H9 (cell line): ENCODE measurements around the gene RNF148. TPM values are rescaled to one million over a fixed set of nuclear protein-coding genes. Genes with fewer than 3 reads are reported as not detected.

Source experiments
- DNase-seq: peaks from one replicate; pipeline ENCODE4 v3.0.0-alpha.2; 2017
- H2AFZ ChIP-seq: one replicate; pipeline ENCODE4 v1.6.1; 2013; ENCODE audit warnings: mild to moderate bottlenecking, low read length, control low read depth, moderate library complexity
- H2AK5ac ChIP-seq: 2 replicates; pipeline ENCODE4 v1.6.1; 2013; ENCODE audit warnings: low read length, control low read depth, mixed read lengths; ENCODE audit not compliant: insufficient read length
- H2BK120ac ChIP-seq: one replicate; pipeline ENCODE4 v1.6.1; 2013; ENCODE audit warnings: low read depth, mild to moderate bottlenecking, low read length, control low read depth, inconsistent platforms; ENCODE audit not compliant: poor library complexity, severe bottlenecking
- H2BK12ac ChIP-seq: 2 replicates; pipeline ENCODE4 v1.6.1; 2013; ENCODE audit warnings: low read length, control low read depth, mixed read lengths, low read depth; ENCODE audit not compliant: insufficient read length
- H2BK15ac ChIP-seq: 2 replicates; pipeline ENCODE4 v1.6.1; 2013; ENCODE audit warnings: low read depth, low read length, control low read depth
- H2BK20ac ChIP-seq: one replicate; pipeline ENCODE4 v1.6.1; 2013; ENCODE audit warnings: low read depth, mild to moderate bottlenecking, low read length, control low read depth, inconsistent platforms; ENCODE audit not compliant: poor library complexity, severe bottlenecking
- H2BK5ac ChIP-seq: 2 replicates; pipeline ENCODE4 v1.6.1; 2013; ENCODE audit warnings: low read length, control low read depth, mixed read lengths; ENCODE audit not compliant: insufficient read length
- H3K14ac ChIP-seq: 2 replicates; pipeline ENCODE4 v1.6.1; 2013; ENCODE audit warnings: low read length, control low read depth; ENCODE audit not compliant: insufficient read depth
- H3K18ac ChIP-seq: 2 replicates; pipeline ENCODE4 v1.6.1; 2013; ENCODE audit warnings: low read depth, mild to moderate bottlenecking, mixed read lengths, low read length, control low read depth; ENCODE audit not compliant: insufficient read length
- H3K23ac ChIP-seq: 2 replicates; pipeline ENCODE4 v1.6.1; 2013; ENCODE audit warnings: low read length, control low read depth, mixed read lengths, low read depth; ENCODE audit not compliant: insufficient read length
- H3K23me2 ChIP-seq: 2 replicates; pipeline ENCODE4 v1.6.1; 2013; ENCODE audit warnings: low read depth, mild to moderate bottlenecking, mixed read lengths, low read length, control low read depth; ENCODE audit not compliant: insufficient read length, poor library complexity, severe bottlenecking
- H3K27ac ChIP-seq: 2 replicates; pipeline ENCODE4 v1.5.1; 2013; ENCODE audit warnings: low read length, control low read depth, mixed read lengths, low read depth; ENCODE audit not compliant: insufficient read length
- H3K27me3 ChIP-seq: 2 replicates; pipeline ENCODE4 v1.6.1; 2013; ENCODE audit warnings: low read length, control low read depth, inconsistent platforms; ENCODE audit not compliant: insufficient read depth
- H3K4ac ChIP-seq: 2 replicates; pipeline ENCODE4 v1.6.1; 2013; ENCODE audit warnings: low read depth, mild to moderate bottlenecking, control low read depth, inconsistent platforms, low read length, moderate library complexity
- H3K4me1 ChIP-seq: 2 replicates; pipeline ENCODE4 v1.6.1; 2013; ENCODE audit warnings: low read length, control low read depth, inconsistent platforms; ENCODE audit not compliant: insufficient read depth
- H3K4me2 ChIP-seq: 2 replicates; pipeline ENCODE4 v1.6.1; 2013; ENCODE audit warnings: low read length, control low read depth, mixed read lengths; ENCODE audit not compliant: insufficient read length, insufficient read depth
- H3K56ac ChIP-seq: 2 replicates; pipeline ENCODE4 v1.6.1; 2013; ENCODE audit warnings: low read depth, mild to moderate bottlenecking, mixed read lengths, low read length, control low read depth; ENCODE audit not compliant: insufficient read length
- H3K79me1 ChIP-seq: 2 replicates; pipeline ENCODE4 v1.6.1; 2013; ENCODE audit warnings: low read depth, mild to moderate bottlenecking, moderate library complexity, low read length, control low read depth, inconsistent platforms; ENCODE audit not compliant: insufficient read depth, poor library complexity, severe bottlenecking
- H3K79me2 ChIP-seq: 2 replicates; pipeline ENCODE4 v1.6.1; 2013; ENCODE audit warnings: low read length, control low read depth, inconsistent platforms; ENCODE audit not compliant: insufficient read depth
- H3K9ac ChIP-seq: 2 replicates; pipeline ENCODE4 v1.6.1; 2013; ENCODE audit warnings: low read length, control low read depth, mixed read lengths; ENCODE audit not compliant: insufficient read length; ENCODE audit errors: extremely low read depth
- H3K9me3 ChIP-seq: one replicate; pipeline ENCODE4 v1.6.1; 2013; ENCODE audit warnings: low read depth, low read length, inconsistent platforms; ENCODE audit not compliant: control insufficient read depth
- H3T11ph ChIP-seq: one replicate; pipeline ENCODE4 v1.6.1; 2013; ENCODE audit warnings: mild to moderate bottlenecking, low read length, control low read depth, inconsistent platforms
- H4K20me1 ChIP-seq: one replicate; pipeline ENCODE4 v1.6.1; 2013; ENCODE audit not compliant: control insufficient read depth, insufficient read length, insufficient read depth
- H4K5ac ChIP-seq: 2 replicates; pipeline ENCODE4 v1.6.1; 2013; ENCODE audit warnings: low read depth, mild to moderate bottlenecking, mixed read lengths, low read length, control low read depth; ENCODE audit not compliant: insufficient read length
- H4K8ac ChIP-seq: replicated peaks from 2 replicates; pipeline ENCODE4 v1.6.1; 2013; ENCODE audit warnings: low read length, control low read depth, mixed read lengths, low read depth; ENCODE audit not compliant: insufficient read length
- H4K91ac ChIP-seq: 2 replicates; pipeline ENCODE4 v1.6.1; 2013; ENCODE audit warnings: low read depth, mild to moderate bottlenecking, moderate library complexity, mixed read lengths, low read length, control low read depth; ENCODE audit not compliant: insufficient read length
- H3K27ac Mint-ChIP-seq, 3 experiments: 2 replicates in 2 of 3; 3 replicates in 1 of 3; pipeline ENCODE4 v1.8.0; 2020 to 2021; ENCODE audit warnings: mixed read lengths in 3 of 3, mild to moderate bottlenecking in 1 of 3, moderate library complexity in 1 of 3
- H3K27me3 Mint-ChIP-seq: 2 replicates; pipeline ENCODE4 v1.8.0; 2021; ENCODE audit warnings: low read depth, mild to moderate bottlenecking, moderate library complexity, mixed read lengths
- H3K36me3 Mint-ChIP-seq, 3 experiments: 2 replicates in 2 of 3; 3 replicates in 1 of 3; pipeline ENCODE4 v1.8.0; 2020 to 2021; ENCODE audit warnings: low read depth in 3 of 3, mixed read lengths in 3 of 3; ENCODE audit not compliant: insufficient read depth in 1 of 3
- H3K4me1 Mint-ChIP-seq, 2 experiments: 2 replicates each; pipeline ENCODE4 v1.8.0; 2020; ENCODE audit warnings: mixed read lengths in 2 of 2
- H3K4me3 Mint-ChIP-seq, 2 experiments: 2 replicates in 1 of 2; 3 replicates in 1 of 2; pipeline ENCODE4 v1.8.0; 2020 to 2021; ENCODE audit warnings: mild to moderate bottlenecking in 2 of 2, mixed read lengths in 2 of 2, moderate library complexity in 1 of 2
- H3K9me3 Mint-ChIP-seq, 2 experiments: 2 replicates in 1 of 2; 3 replicates in 1 of 2; pipeline ENCODE4 v1.8.0; 2020; ENCODE audit warnings: mild to moderate bottlenecking in 2 of 2, mixed read lengths in 2 of 2, moderate library complexity in 1 of 2
- WGBS: extraction: QIAGEN DNeasy Blood & Tissue Kit; methylation state at CpG from one replicate; pipeline ENCODE4 v1.1.7; 2013; ENCODE audit warnings: missing lambda C conversion rate, low lambda C conversion rate, mixed read lengths; ENCODE audit not compliant: insufficient read length; ENCODE audit errors: extremely low coverage; 5-methylcytosine and 5-hydroxymethylcytosine counted together
- total RNA-seq: library from RNA; stranded (reverse); gene quantifications from 2 replicates; pipeline ENCODE4 v1.2.1, GENCODE V29; 2021
- TF ChIP-seq, protein P1 (sequence below): fragments of 200-600 bp; sonication (generic); conservative IDR thresholded peaks from 3 replicates; pipeline ENCODE4 v1.8.0; 2021; ENCODE audit warnings: antibody characterized with exemption, mild to moderate bottlenecking

Gene RNF148
- total RNA-seq, 1 experiment from 2014 or later: 0.39 TPM

DNA sequence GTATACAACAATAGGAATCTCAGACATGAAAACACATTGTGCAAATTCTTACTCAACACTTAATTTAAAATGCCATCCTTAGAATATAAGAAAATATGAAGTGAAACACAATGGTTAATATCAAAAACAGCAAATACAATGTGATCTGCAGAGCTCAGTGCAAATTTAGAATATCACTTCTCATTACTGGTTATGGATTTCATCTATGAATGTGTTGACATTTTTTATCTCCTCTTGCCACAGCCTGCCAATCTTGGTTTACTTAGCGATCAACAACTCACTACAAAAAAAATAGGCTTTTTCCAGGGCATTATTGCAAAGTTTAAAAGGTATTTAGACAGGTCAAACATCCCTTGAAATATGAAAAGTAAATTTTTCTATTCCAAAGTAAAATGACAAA is 25.0 kb upstream of the RNF148 start:
- no peaks in the 10 kb centered on the region for H3K9me3 Mint-ChIP-seq
- no peak overlapping the region for H2BK15ac ChIP-seq
- no peaks in the 10 kb centered on the region for H3K27me3 Mint-ChIP-seq
- no peak overlapping the region for H4K5ac ChIP-seq
- no peaks in the 10 kb centered on the region for H3K9me3 ChIP-seq
- no peaks in the 10 kb centered on the region for H3K23me2 ChIP-seq
- no peak overlapping the region for H3K9ac ChIP-seq
- H3K18ac ChIP-seq: no peak overlapping the region
- H3K4ac ChIP-seq: no peak overlapping the region
- H3K14ac ChIP-seq: no peak overlapping the region
- no peaks in the 10 kb centered on the region; a peak in 1 of 7 replicates for H3K36me3 Mint-ChIP-seq
- no peak overlapping the region for H3K23ac ChIP-seq
- no peak overlapping the region for H2BK5ac ChIP-seq
- H3K27ac Mint-ChIP-seq: peak overlapping the region in 1 of 3 experiments; percentile 0; a peak in 1 of 7 replicates
- no peaks in the 10 kb centered on the region; the same call in 1 of the 2 replicates for H3K4me1 ChIP-seq
- H3K4me2 ChIP-seq: no peak overlapping the region
- H4K20me1 ChIP-seq: no peaks in the 10 kb centered on the region
- no peak overlapping the region for H2AK5ac ChIP-seq
- no peak overlapping the region for H2BK20ac ChIP-seq
- no peaks in the 10 kb centered on the region; the same call in 1 of the 2 replicates for H3K79me2 ChIP-seq
- no peak overlapping the region for H2AFZ ChIP-seq
- H3K4me1 Mint-ChIP-seq: peaks cover 6 to 8% of the 10 kb centered on the region in 2 experiments
- H3K56ac ChIP-seq: no peak overlapping the region
- no peak overlapping the region for H2BK120ac ChIP-seq
- no peak overlapping the region for H3T11ph ChIP-seq
- H3K79me1 ChIP-seq: no peaks in the 10 kb centered on the region
- H4K8ac ChIP-seq: no peak overlapping the region
- H3K27me3 ChIP-seq: no peaks in the 10 kb centered on the region
- DNase-seq: no peak
- WGBS: no CpG with 5 or more reads among the region's 1 CpG
- H4K91ac ChIP-seq: no peak overlapping the region
- TF ChIP-seq, protein P1, sequence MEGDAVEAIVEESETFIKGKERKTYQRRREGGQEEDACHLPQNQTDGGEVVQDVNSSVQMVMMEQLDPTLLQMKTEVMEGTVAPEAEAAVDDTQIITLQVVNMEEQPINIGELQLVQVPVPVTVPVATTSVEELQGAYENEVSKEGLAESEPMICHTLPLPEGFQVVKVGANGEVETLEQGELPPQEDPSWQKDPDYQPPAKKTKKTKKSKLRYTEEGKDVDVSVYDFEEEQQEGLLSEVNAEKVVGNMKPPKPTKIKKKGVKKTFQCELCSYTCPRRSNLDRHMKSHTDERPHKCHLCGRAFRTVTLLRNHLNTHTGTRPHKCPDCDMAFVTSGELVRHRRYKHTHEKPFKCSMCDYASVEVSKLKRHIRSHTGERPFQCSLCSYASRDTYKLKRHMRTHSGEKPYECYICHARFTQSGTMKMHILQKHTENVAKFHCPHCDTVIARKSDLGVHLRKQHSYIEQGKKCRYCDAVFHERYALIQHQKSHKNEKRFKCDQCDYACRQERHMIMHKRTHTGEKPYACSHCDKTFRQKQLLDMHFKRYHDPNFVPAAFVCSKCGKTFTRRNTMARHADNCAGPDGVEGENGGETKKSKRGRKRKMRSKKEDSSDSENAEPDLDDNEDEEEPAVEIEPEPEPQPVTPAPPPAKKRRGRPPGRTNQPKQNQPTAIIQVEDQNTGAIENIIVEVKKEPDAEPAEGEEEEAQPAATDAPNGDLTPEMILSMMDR: no peak
- no peak overlapping the region for H3K4me3 Mint-ChIP-seq
- no peak overlapping the region for H2BK12ac ChIP-seq
- no peak overlapping the region for H3K27ac ChIP-seq
